ENCODE results near the gene MAP7D2. TPM values are rescaled to one million over a fixed set of nuclear protein-coding genes. Genes with fewer than 3 reads are reported as not detected.

The MAP7D2 gene
- total RNA-seq, 4 donors from 2014 or later: 2.1 to 4.4 (median 2.2) TPM; not detected in 1

- in situ Hi-C loops (cut with MboI; ENCODE audit: low pct_ligation_motif_present in 1 of 4, low pct_unique_long_range_greater_than_20kb in 1 of 4, low sequenced_read_pairs in 3 of 4): no loop called here
These were observed 148.4 kb downstream of the MAP7D2 start for GRCh38 chrX:19968276-19968675.

GRCh38 chrX:19966056-19966455 is 150.7 kb downstream of the MAP7D2 start:
- H3K4me3 ChIP-seq: no peak overlapping the region
- WGBS, 2 donors (ENCODE audit: low coverage in 1 of 2): 75% methylated on average over 1 of the region's 1 CpG; no CpG with 5 or more reads in 1 of the 2 donors
- TF ChIP-seq CTCF (IDR thresholded peaks at IDR 0.05) (no peak), POLR2A (IDR thresholded peaks at IDR 0.05) (no peak), POLR2AphosphoS5 (IDR thresholded peaks at IDR 0.05) (no peak), EP300 (IDR thresholded peaks at IDR 0.05; ENCODE audit: low read depth) (no peak)
- intact Hi-C loops (cut with DNase I; ENCODE audit: low total_unique reads): no loop called here
- no peaks in the 10 kb centered on the region for H3K27me3 ChIP-seq
- H3K4me1 ChIP-seq: no peaks in the 10 kb centered on the region
- no peak overlapping the region for H3K27ac ChIP-seq
- in situ Hi-C loops (cut with MboI; ENCODE audit: low pct_ligation_motif_present in 1 of 4, low pct_unique_long_range_greater_than_20kb in 1 of 4, low sequenced_read_pairs in 3 of 4): no loop called here
- no peak for DNase-seq
- H3K9me3 ChIP-seq: no peaks in the 10 kb centered on the region
- H3K36me3 ChIP-seq: no peaks in the 10 kb centered on the region

More at GRCh38 chrX:19968276-19968675, 148.4 kb downstream of the MAP7D2 start:
- Histone ChIP-seq H3K27me3 (no peaks in the 10 kb centered on the region), H3K27ac (no peak overlapping the region), H3K36me3 (no peaks in the 10 kb centered on the region), H3K9me3 (no peaks in the 10 kb centered on the region), H3K4me3 (no peak overlapping the region), H3K4me1 (no peaks in the 10 kb centered on the region)
- WGBS, 2 donors (ENCODE audit: low coverage in 1 of 2): 85% methylated on average over 6 of the region's 6 CpGs; no CpG with 5 or more reads in 1 of the 2 donors
- no peak for DNase-seq
- TF ChIP-seq POLR2AphosphoS5 (IDR thresholded peaks at IDR 0.05) (no peak), CTCF (IDR thresholded peaks at IDR 0.05) (no peak)
- intact Hi-C loops (cut with DNase I; ENCODE audit: low total_unique reads): no loop called here

- Histone ChIP-seq H3K4me3 (no peak overlapping the region), H3K27ac (no peak overlapping the region), H3K9me3 (no peaks in the 10 kb centered on the region), H3K27me3 (no peaks in the 10 kb centered on the region), H3K36me3 (no peaks in the 10 kb centered on the region), H3K4me1 (no peaks in the 10 kb centered on the region)
- in situ Hi-C loops (cut with MboI; ENCODE audit: low pct_ligation_motif_present in 1 of 4, low pct_unique_long_range_greater_than_20kb in 1 of 4, low sequenced_read_pairs in 3 of 4) (no loop called here), intact Hi-C loops (cut with DNase I; ENCODE audit: low total_unique reads) (no loop called here)
- no peak for DNase-seq
- no peak for TF ChIP-seq POLR2A (IDR thresholded peaks at IDR 0.05)
- no peak for TF ChIP-seq EP300 (IDR thresholded peaks at IDR 0.05; ENCODE audit: low read depth)
- TF ChIP-seq CTCF (IDR thresholded peaks at IDR 0.05): no peak
- no peak for TF ChIP-seq POLR2AphosphoS5 (IDR thresholded peaks at IDR 0.05)
- WGBS, 2 donors (ENCODE audit: low coverage in 1 of 2): 62 to 65% methylated on average over 3 to 9 of the region's 9 CpGs
These were observed 152.5 kb downstream of the MAP7D2 start for GRCh38 chrX:19964017-19964710.

- TF ChIP-seq CTCF (IDR thresholded peaks at IDR 0.05) (no peak), POLR2A (IDR thresholded peaks at IDR 0.05) (no peak), EP300 (IDR thresholded peaks at IDR 0.05; ENCODE audit: low read depth) (no peak)
- Histone ChIP-seq H3K4me1 (no peaks in the 10 kb centered on the region), H3K27me3 (no peaks in the 10 kb centered on the region), H3K36me3 (no peaks in the 10 kb centered on the region), H3K4me3 (no peak overlapping the region), H3K27ac (no peak overlapping the region), H3K9me3 (no peaks in the 10 kb centered on the region)
- in situ Hi-C loops (cut with MboI; ENCODE audit: low pct_ligation_motif_present in 1 of 4, low pct_unique_long_range_greater_than_20kb in 1 of 4, low sequenced_read_pairs in 3 of 4) (no loop called here), intact Hi-C loops (cut with DNase I; ENCODE audit: low total_unique reads) (no loop called here)
- DNase-seq: no peak
- WGBS, 2 donors (ENCODE audit: low coverage in 1 of 2): 70% methylated on average over 1 of the region's 1 CpG; no CpG with 5 or more reads in 1 of the 2 donors
These were observed 155.8 kb downstream of the MAP7D2 start for GRCh38 chrX:19960913-19961312.

All from transverse colon (tissue), 4 donors.